Endothelial cell of umbilical vein (primary cell): Measurements from ENCODE around the gene OR7C2. TPM values are rescaled to one million over a fixed set of nuclear protein-coding genes. Genes with fewer than 3 reads are reported as not detected.

Experiments used
- BruUV-seq: library from RNA; stranded (reverse); fragments of 400-500 nt; replicated peaks from 2 replicates; lab custom pipeline; 2021; lab: Mats Ljungman, UMichigan
- CTCF ChIA-PET: fragments of 300-600, 350-600 bp; sonication (Branson Sonifier 250); formaldehyde crosslinking; loops from one replicate; lab custom pipeline; 2021; ENCODE audit warnings: antibody characterized with exemption, inconsistent platforms; lab: Charles Lee
- POLR2A ChIA-PET: fragments of 300-600, 350-600 bp; sonication (Branson Sonifier 250); formaldehyde crosslinking; loops from one replicate; lab custom pipeline; 2021; ENCODE audit warnings: antibody characterized with exemption, inconsistent platforms; lab: Charles Lee
- DNase-seq: peaks from one replicate; pipeline ENCODE4 v3.0.0-alpha.2; 2011; ENCODE audit warnings: low read depth, low spot score
- FAIRE-seq: peaks from 2 replicates; lab custom pipeline; 2011; peaks lifted over from hg19 to GRCh38; lab: Jason Lieb, UNC
- H2AFZ ChIP-seq: 2 replicates; pipeline ENCODE4 v1.6.0; 2012; ENCODE audit warnings: low read depth, low read length, control low read depth, inconsistent platforms
- H3K27ac ChIP-seq: 2 replicates; pipeline ENCODE4 v1.5.1; 2011; ENCODE audit warnings: low read depth, mild to moderate bottlenecking, control low read depth, low read length, moderate library complexity; ENCODE audit not compliant: insufficient read depth
- H3K27me3 ChIP-seq, 2 experiments: 2 replicates each; pipeline versions ENCODE4 v1.6.0 to v1.6.1; 2011; ENCODE audit warnings: low read length in 2 of 2, mixed read lengths in 1 of 2; ENCODE audit not compliant: control insufficient read depth in 2 of 2, insufficient read depth in 2 of 2
- H3K36me3 ChIP-seq, 2 experiments: 2 replicates in 1 of 2; 3 replicates in 1 of 2; pipeline ENCODE4 v1.5.1; 2011; ENCODE audit warnings: low read length in 2 of 2, mild to moderate bottlenecking in 1 of 2, moderate library complexity in 1 of 2; ENCODE audit not compliant: control insufficient read depth in 2 of 2, insufficient read depth in 2 of 2; ENCODE audit errors: extremely low read depth in 1 of 2
- H3K4me1 ChIP-seq: 3 replicates; pipeline ENCODE4 v1.5.1; 2011; ENCODE audit warnings: mild to moderate bottlenecking, low read length; ENCODE audit not compliant: control insufficient read depth, insufficient read depth; ENCODE audit errors: extremely low read depth
- H3K4me2 ChIP-seq: 2 replicates; pipeline ENCODE4 v1.6.1; 2011; ENCODE audit warnings: low read length, control low read depth, mixed read lengths; ENCODE audit not compliant: insufficient read depth
- H3K4me3 ChIP-seq, 3 experiments: fragments of 200-600 bp in 1 of 3; sonication (generic), shearing (Covaris generic) in 1 of 3; replicated peaks in 1 of 3; 2 replicates each; pipeline ENCODE4 v1.5.1; 2011 to 2016; ENCODE audit warnings: control low read depth in 3 of 3, low read length in 3 of 3, mild to moderate bottlenecking in 2 of 3, inconsistent platforms in 1 of 3, low read depth in 1 of 3, moderate library complexity in 1 of 3; ENCODE audit not compliant: insufficient read depth in 1 of 3
- H3K79me2 ChIP-seq: 2 replicates; pipeline ENCODE4 v1.6.0; 2012; ENCODE audit warnings: low read length, inconsistent platforms; ENCODE audit not compliant: control insufficient read depth, insufficient read depth
- H3K9ac ChIP-seq: replicated peaks from 2 replicates; pipeline ENCODE3; 2011; ENCODE audit warnings: low read length, control low read depth; ENCODE audit not compliant: insufficient read depth; ENCODE audit errors: extremely low read depth
- H3K9me1 ChIP-seq: replicated peaks from 3 replicates; pipeline ENCODE4 v1.6.0; 2011; ENCODE audit warnings: mild to moderate bottlenecking, low read length; ENCODE audit not compliant: control insufficient read depth, insufficient read depth; ENCODE audit errors: extremely low read depth
- H3K9me3 ChIP-seq: replicated peaks from 2 replicates; pipeline ENCODE4 v1.5.1; 2012; ENCODE audit warnings: low read length, inconsistent platforms; ENCODE audit not compliant: control insufficient read depth, insufficient read depth
- H4K20me1 ChIP-seq: replicated peaks from 2 replicates; pipeline ENCODE3; 2011; ENCODE audit warnings: mild to moderate bottlenecking, low read length; ENCODE audit not compliant: control insufficient read depth, insufficient read depth; ENCODE audit errors: extremely low read depth
- EZH2 ChIP-seq: IDR thresholded peaks from 2 replicates; pipeline ENCODE4 v1.6.1; 2012; ENCODE audit warnings: borderline replicate concordance, low read depth, mild to moderate bottlenecking, moderate library complexity, low read length, inconsistent platforms; ENCODE audit not compliant: severe bottlenecking
- GATA2 ChIP-seq: IDR thresholded peaks from 2 replicates; pipeline ENCODE4 v1.7.0; 2011; ENCODE audit warnings: low read depth, mild to moderate bottlenecking, moderate library complexity, mixed read lengths, low read length; ENCODE audit not compliant: insufficient read length, insufficient read depth
- JUN ChIP-seq: IDR thresholded peaks from 2 replicates; pipeline ENCODE4 v1.6.1; 2011; ENCODE audit warnings: borderline replicate concordance, low read depth; ENCODE audit not compliant: insufficient read length, insufficient read depth
- MYC ChIP-seq: IDR thresholded peaks from one replicate; pipeline ENCODE4 v1.6.1; 2011; ENCODE audit warnings: mild to moderate bottlenecking, low read depth, low read length
- POLR2A ChIP-seq: IDR thresholded peaks from 2 replicates; pipeline ENCODE4 v1.6.1; 2012; ENCODE audit warnings: low read depth, mild to moderate bottlenecking, control low read depth, low read length
- dilution Hi-C: fragments of 300-500 bp; cut with MboI; formaldehyde crosslinking; loops from one replicate; pipeline ENCODE4 v1.15.0; 2019; ENCODE audit warnings: low sequenced_read_pairs; ENCODE audit not compliant: extremely low pct_ligation_motif_present
- intact Hi-C: fragments of 100-400 bp; cut with micrococcal nuclease; formaldehyde crosslinking; loops from one replicate; pipeline ENCODE4 v1.10.0; 2022
- polyA plus RNA-seq, 4 experiments: library from polyadenylated mRNA; depleted of rRNA in 3 of 4; stranded (reverse) in 3 of 4; unstranded in 1 of 4; fragments of >200 nt; gene quantifications; 2 replicates each; pipeline versions ENCODE4 v1.2.1 to v1.2.3, GENCODE V29; 2011 to 2012; ENCODE audit warnings: missing spikeins in 1 of 4
- total RNA-seq: library from RNA; stranded (reverse); gene quantifications from 2 replicates; pipeline ENCODE4 v1.2.3, GENCODE V29; 2021
- TF ChIP-seq, protein P1 (sequence below), 2 donors: IDR thresholded peaks; 1 replicate in 1 of 2; 2 replicates in 1 of 2; pipeline ENCODE4 v1.5.1; 2011; ENCODE audit warnings: low read length in 2 of 2, mild to moderate bottlenecking in 2 of 2, moderate library complexity in 2 of 2, control low read depth in 1 of 2, inconsistent platforms in 1 of 2, low read depth in 1 of 2; ENCODE audit not compliant: insufficient read depth in 1 of 2; ENCODE audit errors: extremely low read depth in 1 of 2
- TF ChIP-seq, protein P2 (sequence below): IDR thresholded peaks from 2 replicates; pipeline ENCODE4 v1.6.1; 2011; ENCODE audit not compliant: insufficient read depth, insufficient read length

OR7C2 gene
- total and polyA plus RNA-seq, 2 donors (not counting 3 experiments of a cell fraction or from before 2014, with no cell fraction given), result not detected

- Histone ChIP-seq H2AFZ (no peak overlapping the region), H3K27ac (no peak overlapping the region), H3K4me1 (no peaks in the 10 kb centered on the region), H3K27me3 (no peaks in the 10 kb centered on the region), H3K9me1 (no peaks in the 10 kb centered on the region), H3K4me2 (no peak overlapping the region), H3K36me3 (no peaks in the 10 kb centered on the region), H4K20me1 (no peaks in the 10 kb centered on the region), H3K9ac (no peak overlapping the region), H3K79me2 (no peaks in the 10 kb centered on the region), H3K4me3 (no peak overlapping the region), H3K9me3 (no peaks in the 10 kb centered on the region)
- DNase-seq, result no peak
- ChIA-PET CTCF (interaction anchor here (0.7 kb wide), 1 partner anchor 730 kb away, joined by 3 read pairs; no protein-coding TSS in a partner anchor), POLR2A (no interaction called here)
- dilution Hi-C loops, result no loop called here
- no peak for TF ChIP-seq EZH2
- TF ChIP-seq MYC, result no peak
- no peak for TF ChIP-seq GATA2
- TF ChIP-seq, protein P1, sequence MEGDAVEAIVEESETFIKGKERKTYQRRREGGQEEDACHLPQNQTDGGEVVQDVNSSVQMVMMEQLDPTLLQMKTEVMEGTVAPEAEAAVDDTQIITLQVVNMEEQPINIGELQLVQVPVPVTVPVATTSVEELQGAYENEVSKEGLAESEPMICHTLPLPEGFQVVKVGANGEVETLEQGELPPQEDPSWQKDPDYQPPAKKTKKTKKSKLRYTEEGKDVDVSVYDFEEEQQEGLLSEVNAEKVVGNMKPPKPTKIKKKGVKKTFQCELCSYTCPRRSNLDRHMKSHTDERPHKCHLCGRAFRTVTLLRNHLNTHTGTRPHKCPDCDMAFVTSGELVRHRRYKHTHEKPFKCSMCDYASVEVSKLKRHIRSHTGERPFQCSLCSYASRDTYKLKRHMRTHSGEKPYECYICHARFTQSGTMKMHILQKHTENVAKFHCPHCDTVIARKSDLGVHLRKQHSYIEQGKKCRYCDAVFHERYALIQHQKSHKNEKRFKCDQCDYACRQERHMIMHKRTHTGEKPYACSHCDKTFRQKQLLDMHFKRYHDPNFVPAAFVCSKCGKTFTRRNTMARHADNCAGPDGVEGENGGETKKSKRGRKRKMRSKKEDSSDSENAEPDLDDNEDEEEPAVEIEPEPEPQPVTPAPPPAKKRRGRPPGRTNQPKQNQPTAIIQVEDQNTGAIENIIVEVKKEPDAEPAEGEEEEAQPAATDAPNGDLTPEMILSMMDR (IDR thresholded peaks at IDR 0.05; ENCODE audit: extremely low read depth in 1 of 2, insufficient read depth in 1 of 2, low read depth in 1 of 2, low read length in 2 of 2), result no peak
- TF ChIP-seq, protein P2, sequence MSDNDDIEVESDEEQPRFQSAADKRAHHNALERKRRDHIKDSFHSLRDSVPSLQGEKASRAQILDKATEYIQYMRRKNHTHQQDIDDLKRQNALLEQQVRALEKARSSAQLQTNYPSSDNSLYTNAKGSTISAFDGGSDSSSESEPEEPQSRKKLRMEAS, result no peak
- TF ChIP-seq POLR2A, result no peak
- TF ChIP-seq JUN, result no peak
- no peak for FAIRE-seq
- BruUV-seq, result no TSS peak
- intact Hi-C loops, result no loop called here
These were observed 34.6 kb upstream of the OR7C2 start for GRCh38 chr19:14906711-14907110.
